GM19025 (cell line): ENCODE data around the gene EPG5.
"Not testable (repeated sequence)": the region's sequence is repeated elsewhere in the genome, so short reads cannot be mapped to it uniquely, and the experiment has no call there.

ENCODE experiments used
- ATAC-seq: cut with Tn5 transposase; IDR thresholded peaks from one replicate; pipeline ENCODE4 v1.9.1; 2021; ENCODE audit warnings: mild to moderate bottlenecking, low read depth, moderate library complexity; ENCODE audit not compliant: unreplicated experiment

The EPG5 gene

GRCh38 chr18:45841060-45841764 lies 125.9 kb downstream of the EPG5 start:
- no peak for ATAC-seq

GRCh38 chr18:45839414-45840395 lies 127.4 kb downstream of the EPG5 start:
- no peak for ATAC-seq

- ATAC-seq = no peak
Observed at GRCh38 chr18:45838302-45839070, 128.6 kb downstream of the EPG5 start.

GRCh38 chr18:45837283-45838070 lies 129.7 kb downstream of the EPG5 start:
- no peak for ATAC-seq

- no peak for ATAC-seq
Observed at GRCh38 chr18:45836242-45837205, 130.6 kb downstream of the EPG5 start.

GRCh38 chr18:45835057-45835636 lies 132.0 kb downstream of the EPG5 start:
- ATAC-seq = no peak

- ATAC-seq = no peak
Observed at GRCh38 chr18:45834306-45834705, 132.8 kb downstream of the EPG5 start.

- no peak for ATAC-seq
Observed at GRCh38 chr18:45833846-45834245, 133.3 kb downstream of the EPG5 start.

GRCh38 chr18:45830917-45831316 lies 136.2 kb downstream of the EPG5 start:
- no peak for ATAC-seq

GRCh38 chr18:45829855-45830254 lies 137.3 kb downstream of the EPG5 start:
- ATAC-seq = no peak

- ATAC-seq = no peak
Observed at GRCh38 chr18:45828917-45829811, 138.0 kb downstream of the EPG5 start.

- not testable (repeated sequence) for ATAC-seq
Observed at GRCh38 chr18:45826716-45827115, 140.4 kb downstream of the EPG5 start.

GRCh38 chr18:45826084-45826483 lies 141.0 kb downstream of the EPG5 start:
- no peak for ATAC-seq

GRCh38 chr18:45825258-45826044 lies 141.7 kb downstream of the EPG5 start, which contains the start of gene SIGLEC15:
Gene SIGLEC15, plus strand, starts transcription at chr18:45825675. Its CDS starts 54 bp downstream, at chr18:45825729.
- no peak for ATAC-seq

- ATAC-seq = no peak
Observed at GRCh38 chr18:45821711-45822110, 145.4 kb downstream of the EPG5 start.

GRCh38 chr18:45821026-45821425 lies 146.1 kb downstream of the EPG5 start:
- ATAC-seq = no peak
